Chondrocyte (in vitro differentiated cells): ENCODE data around the gene SMARCA4. TPM values are rescaled to one million over a fixed set of nuclear protein-coding genes. Genes with fewer than 3 reads are reported as not detected.
"Not testable (repeated sequence)": the region's sequence is repeated elsewhere in the genome, so short reads cannot be mapped to it uniquely, and the experiment has no call there.

Experiments
- DNase-seq: peaks from one replicate; pipeline ENCODE4 v3.0.0; 2021; ENCODE audit warnings: mixed read lengths, low spot score
- H3K27ac Mint-ChIP-seq: one replicate; pipeline ENCODE4 v1.8.0; 2021; ENCODE audit warnings: mild to moderate bottlenecking, moderate library complexity, mixed read lengths; ENCODE audit not compliant: unreplicated experiment
- H3K27me3 Mint-ChIP-seq: 2 replicates; pipeline ENCODE4 v1.8.0; 2021; ENCODE audit warnings: low read depth, mixed read lengths
- H3K36me3 Mint-ChIP-seq: 2 replicates; pipeline ENCODE4 v1.8.0; 2021; ENCODE audit warnings: low read depth, mixed read lengths
- H3K4me1 Mint-ChIP-seq: 2 replicates; pipeline ENCODE4 v1.8.0; 2021; ENCODE audit warnings: low read depth, mild to moderate bottlenecking, mixed read lengths
- H3K4me3 Mint-ChIP-seq: one replicate; pipeline ENCODE4 v1.8.0; 2021; ENCODE audit warnings: mild to moderate bottlenecking, moderate library complexity, mixed read lengths; ENCODE audit not compliant: unreplicated experiment
- H3K9me3 Mint-ChIP-seq: 2 replicates; pipeline ENCODE4 v1.8.0; 2021; ENCODE audit warnings: low read depth, mixed read lengths
- CTCF ChIP-seq: fragments of 200-600 bp; sonication (generic); IDR thresholded peaks from 2 replicates; pipeline ENCODE4 v1.5.0; 2021; ENCODE audit warnings: antibody characterized with exemption, mild to moderate bottlenecking, moderate library complexity
- total RNA-seq: library from RNA; stranded (reverse); gene quantifications from 3 replicates; pipeline ENCODE4 v1.2.1, GENCODE V29; 2021

The SMARCA4 gene
- total RNA-seq, 1 donor from 2014 or later = 107 TPM

- TF ChIP-seq CTCF = no peak
- H3K27ac Mint-ChIP-seq = no peak overlapping the region
- no peak overlapping the region for H3K4me3 Mint-ChIP-seq
- H3K36me3 Mint-ChIP-seq = peaks cover 16% of the 10 kb centered on the region
- H3K9me3 Mint-ChIP-seq = no peaks in the 10 kb centered on the region
- DNase-seq = no peak
- H3K4me1 Mint-ChIP-seq = no peaks in the 10 kb centered on the region
- H3K27me3 Mint-ChIP-seq = no peaks in the 10 kb centered on the region
These were observed 26.9 kb downstream of the SMARCA4 start for GRCh38 chr19:10987571-10988297.

- H3K4me1 Mint-ChIP-seq = no peaks in the 10 kb centered on the region
- H3K4me3 Mint-ChIP-seq = no peak overlapping the region
- no peak for TF ChIP-seq CTCF
- peaks cover 18% of the 10 kb centered on the region for H3K36me3 Mint-ChIP-seq
- H3K9me3 Mint-ChIP-seq = no peaks in the 10 kb centered on the region
- no peak overlapping the region for H3K27ac Mint-ChIP-seq
- H3K27me3 Mint-ChIP-seq = no peaks in the 10 kb centered on the region
- no peak for DNase-seq
These were observed 27.6 kb downstream of the SMARCA4 start for GRCh38 chr19:10988380-10988779.

- Mint-ChIP-seq H3K36me3 (peaks cover 18% of the 10 kb centered on the region), H3K4me1 (no peaks in the 10 kb centered on the region), H3K27me3 (no peaks in the 10 kb centered on the region), H3K4me3 (no peak overlapping the region), H3K9me3 (no peaks in the 10 kb centered on the region), H3K27ac (no peak overlapping the region)
- TF ChIP-seq CTCF = no peak
- DNase-seq = no peak
These were observed 28.1 kb downstream of the SMARCA4 start for GRCh38 chr19:10988921-10989320.

- no peak overlapping the region for H3K4me3 Mint-ChIP-seq
- no peaks in the 10 kb centered on the region for H3K9me3 Mint-ChIP-seq
- H3K4me1 Mint-ChIP-seq = no peaks in the 10 kb centered on the region
- peaks cover 25% of the 10 kb centered on the region for H3K36me3 Mint-ChIP-seq
- no peak for TF ChIP-seq CTCF
- no peaks in the 10 kb centered on the region for H3K27me3 Mint-ChIP-seq
- H3K27ac Mint-ChIP-seq = no peak overlapping the region
- no peak for DNase-seq
These were observed 30.2 kb downstream of the SMARCA4 start for GRCh38 chr19:10991076-10991475.

GRCh38 chr19:10991521-10992081 is 30.8 kb downstream of the SMARCA4 start:
- DNase-seq = no peak
- TF ChIP-seq CTCF = no peak
- Mint-ChIP-seq H3K9me3 (no peaks in the 10 kb centered on the region), H3K4me1 (no peaks in the 10 kb centered on the region), H3K36me3 (peaks cover 29% of the 10 kb centered on the region), H3K27me3 (no peaks in the 10 kb centered on the region), H3K27ac (no peak overlapping the region), H3K4me3 (no peak overlapping the region)

GRCh38 chr19:10992174-10992573 is 31.3 kb downstream of the SMARCA4 start:
- H3K4me3 Mint-ChIP-seq = not testable (repeated sequence)
- peaks cover 30% of the 10 kb centered on the region for H3K36me3 Mint-ChIP-seq

More at GRCh38 chr19:10992174-10992573, 31.3 kb downstream of the SMARCA4 start:
- not testable (repeated sequence) for H3K27ac Mint-ChIP-seq, H3K4me1 Mint-ChIP-seq, H3K27me3 Mint-ChIP-seq, H3K9me3 Mint-ChIP-seq, DNase-seq
